ENCODE results near the gene NAA35. TPM values are rescaled to one million over a fixed set of nuclear protein-coding genes. Genes with fewer than 3 reads are reported as not detected.

Gene NAA35
- total RNA-seq, 1 donor from 2014 or later, result 20.1 TPM

DNA sequence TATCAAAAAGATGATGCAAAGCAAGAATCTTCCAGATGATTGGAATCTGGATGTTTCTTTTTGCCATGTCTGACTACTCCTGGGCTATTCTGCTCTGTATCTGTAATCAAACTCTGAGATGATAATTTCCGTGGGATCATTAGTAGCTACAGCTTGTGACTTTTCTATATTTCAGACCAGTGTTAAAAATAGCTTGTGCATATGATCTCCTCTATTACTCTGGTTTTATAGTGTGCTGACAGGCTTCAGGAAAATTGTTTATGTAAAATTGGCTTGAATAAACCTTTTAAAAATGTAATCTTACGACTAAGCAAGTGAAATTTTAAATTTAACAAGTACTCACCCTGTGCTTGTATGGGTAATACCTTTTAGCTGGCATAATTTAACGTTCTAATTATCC lies 40.4 kb downstream of the NAA35 start:
- no peaks in the 10 kb centered on the region for H3K9me3 ChIP-seq
- no peak overlapping the region for H3K27ac ChIP-seq
- H3K4me3 ChIP-seq, result no peak overlapping the region
- intact Hi-C loops (cut with DNase I), result no loop called here
- DNase-seq (ENCODE audit: extremely low spot score in 2 of 2), result no peak
- peaks cover 5 to 35% of the 10 kb centered on the region in 2 donors for H3K36me3 ChIP-seq
- TF ChIP-seq, protein P1, sequence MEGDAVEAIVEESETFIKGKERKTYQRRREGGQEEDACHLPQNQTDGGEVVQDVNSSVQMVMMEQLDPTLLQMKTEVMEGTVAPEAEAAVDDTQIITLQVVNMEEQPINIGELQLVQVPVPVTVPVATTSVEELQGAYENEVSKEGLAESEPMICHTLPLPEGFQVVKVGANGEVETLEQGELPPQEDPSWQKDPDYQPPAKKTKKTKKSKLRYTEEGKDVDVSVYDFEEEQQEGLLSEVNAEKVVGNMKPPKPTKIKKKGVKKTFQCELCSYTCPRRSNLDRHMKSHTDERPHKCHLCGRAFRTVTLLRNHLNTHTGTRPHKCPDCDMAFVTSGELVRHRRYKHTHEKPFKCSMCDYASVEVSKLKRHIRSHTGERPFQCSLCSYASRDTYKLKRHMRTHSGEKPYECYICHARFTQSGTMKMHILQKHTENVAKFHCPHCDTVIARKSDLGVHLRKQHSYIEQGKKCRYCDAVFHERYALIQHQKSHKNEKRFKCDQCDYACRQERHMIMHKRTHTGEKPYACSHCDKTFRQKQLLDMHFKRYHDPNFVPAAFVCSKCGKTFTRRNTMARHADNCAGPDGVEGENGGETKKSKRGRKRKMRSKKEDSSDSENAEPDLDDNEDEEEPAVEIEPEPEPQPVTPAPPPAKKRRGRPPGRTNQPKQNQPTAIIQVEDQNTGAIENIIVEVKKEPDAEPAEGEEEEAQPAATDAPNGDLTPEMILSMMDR (IDR thresholded peaks at IDR 0.05), result no peak
- TF ChIP-seq POLR2A (IDR thresholded peaks at IDR 0.05) (no peak), POLR2AphosphoS5 (IDR thresholded peaks at IDR 0.05; ENCODE audit: insufficient read depth in 1 of 2, low read depth in 1 of 2) (no peak)
- H3K27me3 ChIP-seq, result no peaks in the 10 kb centered on the region
- H3K4me1 ChIP-seq, result no peaks in the 10 kb centered on the region

DNA sequence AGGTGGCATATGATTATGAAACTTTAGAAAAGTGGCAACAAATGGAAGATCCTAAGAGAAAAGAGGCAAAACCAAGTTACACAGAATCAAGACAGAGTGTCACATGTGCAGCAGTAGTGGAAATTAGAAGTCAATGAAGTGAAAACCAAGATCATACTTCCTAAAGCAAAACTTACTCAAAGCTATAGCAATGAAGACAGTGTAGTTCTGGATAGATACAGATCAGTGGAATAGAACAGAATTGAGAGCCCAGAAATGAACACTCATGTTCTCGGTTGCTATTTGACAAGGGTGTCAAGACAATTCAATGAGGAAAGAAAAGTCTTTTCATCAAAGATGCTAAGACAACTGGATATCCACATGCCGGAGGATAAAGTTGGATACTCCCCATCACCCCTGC lies 43.5 kb downstream of the NAA35 start:
- Histone ChIP-seq H3K27me3 (no peaks in the 10 kb centered on the region), H3K4me3 (no peak overlapping the region), H3K27ac (no peak overlapping the region), H3K9me3 (no peaks in the 10 kb centered on the region), H3K4me1 (no peaks in the 10 kb centered on the region), H3K36me3 (peaks cover 0 to 24% of the 10 kb centered on the region in 2 donors)
- intact Hi-C loops (cut with DNase I), result no loop called here
- TF ChIP-seq POLR2AphosphoS5 (IDR thresholded peaks at IDR 0.05; ENCODE audit: insufficient read depth in 1 of 2, low read depth in 1 of 2) (no peak), POLR2A (IDR thresholded peaks at IDR 0.05) (no peak)
- TF ChIP-seq, protein P1 (IDR thresholded peaks at IDR 0.05), result no peak
- no peak for DNase-seq (ENCODE audit: extremely low spot score in 2 of 2)

DNA sequence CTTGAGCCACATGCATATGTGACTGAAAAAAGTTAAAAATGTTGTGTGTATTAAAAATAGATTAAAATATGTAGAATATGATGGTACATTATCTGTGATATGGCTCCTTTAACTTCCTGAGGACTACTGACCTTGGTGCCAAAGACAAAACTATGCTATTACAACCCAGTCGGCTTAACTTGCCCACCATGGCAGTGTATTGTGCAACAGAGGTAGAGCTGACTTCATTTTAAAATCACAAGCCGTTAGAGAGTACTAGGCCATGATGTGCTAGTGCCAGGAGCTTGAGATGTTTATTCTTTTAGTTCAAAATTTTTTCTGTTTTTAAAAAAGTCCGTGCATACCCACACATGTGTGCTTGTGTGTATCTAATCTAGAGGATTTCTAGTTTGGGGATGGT lies 46.3 kb downstream of the NAA35 start:
- intact Hi-C loops (cut with DNase I), result no loop called here
- no peak overlapping the region for H3K27ac ChIP-seq
- no peaks in the 10 kb centered on the region for H3K4me1 ChIP-seq
- TF ChIP-seq POLR2AphosphoS5 (IDR thresholded peaks at IDR 0.05; ENCODE audit: insufficient read depth in 1 of 2, low read depth in 1 of 2), result no peak
- TF ChIP-seq, protein P1 (IDR thresholded peaks at IDR 0.05), result no peak
- no peak for TF ChIP-seq POLR2A (IDR thresholded peaks at IDR 0.05)
- DNase-seq (ENCODE audit: extremely low spot score in 2 of 2), result no peak
- H3K27me3 ChIP-seq, result no peaks in the 10 kb centered on the region
- H3K36me3 ChIP-seq, result peaks cover 0 to 13% of the 10 kb centered on the region in 2 donors
- no peak overlapping the region for H3K4me3 ChIP-seq
- H3K9me3 ChIP-seq, result no peaks in the 10 kb centered on the region

DNA sequence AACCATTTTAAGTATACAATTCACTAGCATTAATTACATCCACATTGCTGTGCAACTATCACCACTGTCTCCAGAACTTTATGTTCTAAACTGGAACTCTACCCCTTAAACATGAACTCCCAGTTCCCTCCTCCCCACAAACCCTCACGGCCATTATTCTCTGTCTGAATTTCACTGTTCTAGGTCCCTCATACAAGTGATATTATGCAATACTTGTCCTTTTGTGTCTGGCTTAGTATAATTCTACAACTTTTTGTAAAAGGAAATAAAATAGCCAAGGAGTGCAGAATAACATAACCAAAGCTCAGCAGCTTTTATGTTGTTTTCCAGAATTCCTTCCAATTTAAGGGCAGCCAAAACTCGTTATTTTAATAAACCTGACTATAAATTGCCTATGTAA lies 53.2 kb downstream of the NAA35 start:
- Histone ChIP-seq H3K4me3 (no peak overlapping the region), H3K9me3 (no peaks in the 10 kb centered on the region), H3K27me3 (no peaks in the 10 kb centered on the region), H3K27ac (no peak overlapping the region), H3K36me3 (peaks cover 0 to 17% of the 10 kb centered on the region in 2 donors), H3K4me1 (no peaks in the 10 kb centered on the region)
- DNase-seq (ENCODE audit: extremely low spot score in 2 of 2), result no peak
- intact Hi-C loops (cut with DNase I), result no loop called here
- TF ChIP-seq, protein P1 (IDR thresholded peaks at IDR 0.05), result no peak
- no peak for TF ChIP-seq POLR2AphosphoS5 (IDR thresholded peaks at IDR 0.05; ENCODE audit: insufficient read depth in 1 of 2, low read depth in 1 of 2)
- TF ChIP-seq POLR2A (IDR thresholded peaks at IDR 0.05), result no peak

DNA sequence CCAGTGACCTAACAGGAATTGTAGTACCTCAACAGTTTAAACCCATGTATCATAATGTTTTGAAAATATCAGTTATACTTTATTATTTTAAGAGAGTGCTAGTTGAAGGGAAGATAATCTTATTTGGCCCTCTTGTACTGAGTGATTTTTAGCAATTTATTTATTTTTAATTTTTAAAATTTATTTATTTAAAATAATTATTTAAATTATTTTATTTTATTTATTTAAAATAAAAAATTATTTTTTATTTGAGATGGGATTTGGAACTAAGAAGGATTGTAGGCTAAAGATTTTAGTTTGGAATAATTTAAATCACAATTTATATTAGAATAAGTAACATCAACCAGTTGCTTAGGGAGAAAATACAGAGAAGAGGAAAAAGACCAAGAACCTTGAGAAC lies 54.2 kb downstream of the NAA35 start:
- H3K27ac ChIP-seq, result no peak overlapping the region
- H3K36me3 ChIP-seq, result peaks cover 0 to 17% of the 10 kb centered on the region in 2 donors
- no peak overlapping the region for H3K4me3 ChIP-seq
- intact Hi-C loops (cut with DNase I), result no loop called here
- TF ChIP-seq POLR2A (IDR thresholded peaks at IDR 0.05) (no peak), POLR2AphosphoS5 (IDR thresholded peaks at IDR 0.05; ENCODE audit: insufficient read depth in 1 of 2, low read depth in 1 of 2) (no peak)
- TF ChIP-seq, protein P1 (IDR thresholded peaks at IDR 0.05), result no peak
- DNase-seq (ENCODE audit: extremely low spot score in 2 of 2), result no peak
- H3K27me3 ChIP-seq, result no peaks in the 10 kb centered on the region
- no peaks in the 10 kb centered on the region for H3K9me3 ChIP-seq
- no peaks in the 10 kb centered on the region for H3K4me1 ChIP-seq

Data from vagina (tissue), 2 donors.